GM18511 (cell line): ENCODE measurements around the gene CENPS.
"Not testable (repeated sequence)": the region's sequence is repeated elsewhere in the genome, so short reads cannot be mapped to it uniquely, and the experiment has no call there.

Source experiments
- ATAC-seq: cut with Tn5 transposase; IDR thresholded peaks from one replicate; pipeline ENCODE4 v1.9.1; 2021; ENCODE audit warnings: mild to moderate bottlenecking, moderate library complexity; ENCODE audit not compliant: unreplicated experiment

CENPS gene

GRCh38 chr1:10418741-10419140 lies 11.5 kb upstream of the CENPS start:
- not testable (repeated sequence) for ATAC-seq

- ATAC-seq, result no peak
These were observed 10.9 kb upstream of the CENPS start for GRCh38 chr1:10419351-10419750.

GRCh38 chr1:10421637-10422036 lies 8.6 kb upstream of the CENPS start:
- no peak for ATAC-seq

GRCh38 chr1:10424034-10424433 lies 6.2 kb upstream of the CENPS start:
- no peak for ATAC-seq

GRCh38 chr1:10424651-10425050 lies 5.6 kb upstream of the CENPS start:
- ATAC-seq, result no peak

GRCh38 chr1:10425826-10426534 lies 4.3 kb upstream of the CENPS start:
- ATAC-seq, result not testable (repeated sequence)

- not testable (repeated sequence) for ATAC-seq
These were observed 3.7 kb upstream of the CENPS start for GRCh38 chr1:10426535-10426848.

- ATAC-seq, result no peak
These were observed 1.2 kb upstream of the CENPS start for GRCh38 chr1:10428984-10429383.

GRCh38 chr1:10429868-10430215 lies 391 bp upstream of the CENPS start:
- ATAC-seq, result no peak

- no peak for ATAC-seq
These were observed 967 bp downstream of the CENPS start for GRCh38 chr1:10431070-10431730.

- no peak for ATAC-seq
These were observed 2.9 kb downstream of the CENPS start for GRCh38 chr1:10432910-10433700.

GRCh38 chr1:10433790-10434189 lies 3.6 kb downstream of the CENPS start:
- no peak for ATAC-seq

- ATAC-seq, result no peak
These were observed 4.4 kb downstream of the CENPS start for GRCh38 chr1:10434590-10434989.

- no peak for ATAC-seq
These were observed 6.8 kb downstream of the CENPS start for GRCh38 chr1:10437052-10437451.

- ATAC-seq, result no peak
These were observed 8.5 kb downstream of the CENPS start for GRCh38 chr1:10438677-10439163.

- no peak for ATAC-seq
These were observed 10.1 kb downstream of the CENPS start for GRCh38 chr1:10440305-10440704.

GRCh38 chr1:10440794-10441193 lies 10.6 kb downstream of the CENPS start:
- no peak for ATAC-seq

- ATAC-seq, result no peak
These were observed 14.0 kb downstream of the CENPS start for GRCh38 chr1:10444248-10444647.

- no peak for ATAC-seq
These were observed 14.7 kb downstream of the CENPS start for GRCh38 chr1:10444795-10445397.

GRCh38 chr1:10446790-10447422 lies 16.7 kb downstream of the CENPS start:
- no peak for ATAC-seq

- no peak for ATAC-seq
These were observed 19.5 kb downstream of the CENPS start, which contains the start of gene CORT for GRCh38 chr1:10449751-10450150. CORT (plus strand) TSS chr1:10450031; CDS start chr1:10450224, 193 bp downstream.
